ENCODE data around the gene STOX1.
"Not testable (repeated sequence)": the region's sequence is repeated elsewhere in the genome, so short reads cannot be mapped to it uniquely, and the experiment has no call there.

The STOX1 gene

DNA sequence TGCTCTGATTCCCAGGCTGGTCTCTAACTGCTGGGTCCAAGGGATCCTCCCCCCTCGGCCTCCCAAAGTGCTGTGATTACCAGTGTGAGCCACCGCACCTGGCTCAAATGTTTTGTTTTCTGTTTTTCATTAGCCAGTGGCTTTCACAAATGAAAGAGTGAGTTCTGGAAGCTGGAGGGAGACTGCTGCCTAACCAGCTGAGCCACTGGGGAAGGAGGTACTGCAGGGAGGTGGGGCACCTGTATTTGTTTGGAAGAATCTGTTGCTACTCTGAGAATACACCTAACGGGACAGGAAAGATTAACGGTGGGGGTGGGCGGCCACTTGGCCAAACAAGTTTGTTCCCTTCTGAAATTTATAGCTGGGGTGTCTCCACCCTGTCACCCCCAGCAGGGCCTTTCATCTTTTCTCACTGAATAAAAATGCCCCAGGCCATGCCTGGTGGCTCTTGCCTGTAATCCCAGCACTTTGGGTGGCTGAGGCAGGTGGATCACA is 4.7 kb downstream of the STOX1 start:
- DNase-seq, result no peak

DNA sequence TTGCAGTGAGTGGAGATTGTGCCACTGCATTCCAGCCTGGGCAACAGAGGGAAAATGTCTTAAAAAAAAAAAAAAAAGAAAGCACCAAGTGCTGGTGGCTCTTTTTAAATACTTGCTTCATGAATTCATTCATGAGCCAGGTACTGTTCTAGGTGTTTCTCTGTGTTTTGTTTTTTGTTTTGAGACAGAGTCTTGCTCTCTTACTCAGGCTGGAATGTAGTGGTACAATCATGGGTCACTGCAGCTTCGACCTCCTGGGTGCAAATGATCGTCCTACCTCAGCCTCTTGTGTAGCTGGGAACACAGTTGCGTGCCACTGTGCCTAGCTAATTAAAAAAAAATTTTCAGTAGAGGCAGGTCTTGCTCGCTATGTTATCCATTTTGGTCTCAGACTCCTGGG is 5.3 kb downstream of the STOX1 start:
- no peak for DNase-seq

DNA sequence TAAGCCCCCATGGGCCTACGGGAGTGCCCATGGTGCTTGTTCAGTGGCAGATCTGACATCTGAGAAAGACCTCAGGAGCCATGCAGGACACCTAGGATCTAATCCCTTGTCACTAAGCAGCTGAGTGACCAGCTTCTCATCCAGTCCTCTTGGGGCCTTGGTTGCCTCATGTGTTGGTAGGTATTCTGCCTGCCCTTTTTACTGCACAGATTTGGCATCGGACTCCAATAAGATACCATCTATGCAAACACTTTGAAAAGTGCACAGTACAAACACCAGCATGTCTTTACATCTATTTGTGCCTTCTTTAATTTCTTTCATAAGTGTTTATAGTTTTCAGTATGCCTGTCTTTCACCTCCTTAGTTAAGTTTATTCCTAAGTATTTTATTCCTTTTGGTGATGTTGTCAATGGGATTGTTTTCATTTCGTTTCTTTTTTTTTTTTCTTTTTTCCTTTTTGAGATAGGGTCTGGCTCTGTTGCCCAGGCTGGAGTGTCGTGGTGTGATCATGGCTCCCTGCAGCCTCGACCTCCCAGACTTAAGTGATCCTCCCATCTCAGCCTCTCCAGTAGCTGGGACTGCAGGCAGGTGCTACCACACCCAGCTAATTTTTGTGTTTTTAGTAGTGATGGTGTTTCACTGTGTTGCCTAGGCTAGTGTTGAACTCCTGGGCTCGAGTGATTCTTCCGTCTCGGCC is 10.4 kb downstream of the STOX1 start:
- no peak for DNase-seq

DNA sequence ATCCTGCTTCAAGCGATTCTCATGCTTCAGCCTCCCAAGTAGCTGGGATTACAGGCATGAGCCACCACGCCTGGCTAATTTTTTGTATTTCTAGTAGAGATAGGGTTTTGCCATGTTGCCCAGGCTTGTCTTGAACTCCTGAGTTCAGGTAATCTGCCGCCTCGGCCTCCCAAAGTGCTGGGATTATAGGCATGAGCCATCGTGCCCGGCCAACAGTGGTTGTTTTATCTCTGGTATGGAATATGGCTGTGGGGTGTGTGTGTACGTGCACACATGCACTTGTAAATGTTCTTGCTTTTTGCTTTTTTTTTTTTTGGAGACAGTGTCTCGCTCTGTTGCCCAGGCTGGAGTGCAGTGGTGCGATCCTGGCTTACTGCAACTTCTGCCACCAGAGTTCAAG is 13.3 kb downstream of the STOX1 start:
- DNase-seq, result not testable (repeated sequence)

DNA sequence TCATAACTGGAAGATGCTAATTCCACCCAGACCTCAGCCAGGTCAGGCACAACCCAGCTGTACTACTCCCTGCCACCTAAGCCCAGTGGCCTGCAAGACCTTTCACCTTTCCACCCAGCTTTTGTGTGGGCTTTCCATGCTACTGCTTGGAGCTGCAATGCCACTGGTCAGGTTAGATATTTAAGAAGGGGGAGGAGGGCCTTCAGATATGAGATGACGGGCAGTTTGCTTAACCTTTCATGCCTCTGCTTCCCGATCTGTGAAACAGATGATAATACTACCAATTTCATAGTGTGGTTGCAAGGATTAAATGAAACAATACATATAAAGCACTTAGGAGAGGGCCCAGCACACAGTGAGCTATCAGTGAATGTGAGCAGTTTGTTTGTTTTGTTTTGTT is 20.9 kb downstream of the STOX1 start:
- DNase-seq, result no peak

DNA sequence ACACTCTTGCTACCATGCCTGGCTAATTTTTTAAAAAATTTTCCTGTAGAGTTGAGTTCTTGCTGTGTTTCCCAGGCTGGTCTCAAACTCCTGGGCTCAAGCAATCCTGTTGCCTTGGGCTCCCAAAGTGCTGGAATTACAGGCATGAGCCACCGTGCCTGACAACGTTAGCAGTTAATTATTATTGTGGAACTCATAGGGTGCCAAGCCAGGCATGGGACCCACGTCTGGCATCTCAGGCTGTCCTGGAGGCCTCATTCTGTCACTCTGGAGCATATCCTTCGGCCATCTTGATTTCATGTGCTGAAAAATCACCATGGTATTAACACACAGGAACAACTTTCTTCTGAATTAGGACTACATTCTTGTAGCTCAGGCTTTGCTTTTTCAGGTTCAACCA is 21.5 kb downstream of the STOX1 start:
- no peak for DNase-seq

DNA sequence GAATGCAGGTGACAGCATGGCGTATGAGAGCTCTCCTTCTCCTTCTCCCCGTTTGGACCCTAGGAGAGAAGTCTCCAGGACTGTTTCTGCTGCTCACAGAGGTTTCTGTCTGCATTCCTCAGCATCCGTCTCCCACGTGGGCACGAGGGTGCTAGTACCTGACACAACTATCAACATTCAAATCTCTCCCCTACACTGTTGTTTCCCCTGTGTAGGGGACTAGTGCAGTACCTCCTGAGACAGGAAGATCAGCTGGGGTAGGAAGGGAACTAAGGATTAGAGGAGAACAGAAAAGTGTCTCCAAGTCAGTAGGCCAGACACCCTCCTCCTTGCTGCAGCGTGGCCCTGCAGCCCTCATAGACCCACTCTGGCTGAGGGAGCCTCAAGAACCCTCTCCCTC is 29.0 kb downstream of the STOX1 start:
- no peak for DNase-seq

DNA sequence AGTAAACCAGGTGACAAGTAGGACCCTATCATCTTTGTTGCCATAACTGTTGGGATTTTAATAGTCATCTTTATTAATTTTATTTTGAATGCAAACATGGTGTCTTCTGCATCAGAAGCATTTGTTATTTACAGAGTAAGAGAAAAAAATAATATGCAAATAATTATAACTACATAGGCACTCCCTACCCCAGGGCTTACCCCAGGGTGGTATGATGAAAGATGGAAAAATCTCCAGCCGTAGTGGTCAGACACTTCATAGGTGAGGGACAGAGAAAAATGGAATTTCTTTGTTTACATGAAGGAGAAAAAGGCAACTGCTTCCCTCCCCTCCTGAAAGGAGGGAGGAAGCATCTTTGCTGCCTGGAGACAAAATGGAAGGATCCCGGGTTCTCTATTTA is 29.7 kb downstream of the STOX1 start:
- no peak for DNase-seq

DNA sequence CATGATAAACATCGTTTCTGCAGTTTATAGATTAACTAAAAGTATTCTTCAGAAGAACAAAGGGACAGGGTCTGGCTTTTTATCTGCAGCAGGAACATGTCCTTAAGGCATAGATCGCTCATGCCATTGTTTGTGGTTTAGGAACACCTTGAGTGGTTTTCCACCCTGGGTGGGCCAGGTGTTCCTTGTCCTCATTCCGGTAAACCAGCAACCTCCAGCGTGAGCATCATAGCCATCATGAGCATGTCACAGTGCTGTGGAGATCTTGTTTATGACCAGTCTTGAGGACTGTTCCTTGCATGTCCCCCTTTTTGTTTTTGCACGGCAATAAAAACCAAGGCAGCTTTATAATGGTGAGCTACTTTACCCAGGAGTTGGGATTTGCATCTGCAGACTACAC is 33.9 kb downstream of the STOX1 start:
- DNase-seq, result no peak

DNA sequence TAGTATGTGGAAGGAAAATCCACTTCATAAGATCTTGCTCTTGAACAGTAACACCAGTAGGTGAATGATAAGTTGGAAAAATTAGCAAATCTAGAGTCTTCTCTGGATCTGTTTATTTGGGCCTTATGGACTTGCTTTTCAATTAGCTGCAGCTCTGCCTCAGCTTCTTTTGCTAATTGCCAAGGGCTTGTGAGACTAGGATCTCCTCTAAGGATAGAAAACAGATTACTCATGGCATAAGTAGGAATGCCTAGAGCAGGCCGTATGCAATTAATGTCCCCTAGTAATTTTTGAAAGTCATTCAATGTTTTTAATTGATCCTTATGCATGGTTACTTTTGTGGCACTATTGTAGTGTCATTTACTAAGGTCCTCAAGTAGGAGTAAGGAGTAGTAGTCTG is 37.3 kb downstream of the STOX1 start:
- DNase-seq, result no peak

DNA sequence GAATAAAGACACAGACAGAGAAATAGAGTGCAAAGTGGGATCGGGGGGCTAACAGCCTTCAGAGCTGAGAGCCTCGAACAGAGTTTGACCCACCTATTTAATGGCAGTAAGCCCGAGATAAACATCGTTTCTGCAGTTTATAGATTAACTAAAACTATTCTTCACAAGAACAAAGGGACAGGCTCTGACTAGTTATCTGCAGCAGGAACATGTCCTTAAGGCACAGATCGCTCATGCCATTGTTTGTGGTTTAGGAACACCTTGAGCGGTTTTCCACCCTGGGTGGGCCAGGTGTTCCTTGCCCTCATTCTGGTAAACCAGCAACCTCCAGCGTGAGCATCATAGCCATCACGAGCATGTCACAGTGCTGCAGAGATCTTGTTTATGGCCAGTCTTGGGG is 40.8 kb downstream of the STOX1 start:
- not testable (repeated sequence) for DNase-seq

DNA sequence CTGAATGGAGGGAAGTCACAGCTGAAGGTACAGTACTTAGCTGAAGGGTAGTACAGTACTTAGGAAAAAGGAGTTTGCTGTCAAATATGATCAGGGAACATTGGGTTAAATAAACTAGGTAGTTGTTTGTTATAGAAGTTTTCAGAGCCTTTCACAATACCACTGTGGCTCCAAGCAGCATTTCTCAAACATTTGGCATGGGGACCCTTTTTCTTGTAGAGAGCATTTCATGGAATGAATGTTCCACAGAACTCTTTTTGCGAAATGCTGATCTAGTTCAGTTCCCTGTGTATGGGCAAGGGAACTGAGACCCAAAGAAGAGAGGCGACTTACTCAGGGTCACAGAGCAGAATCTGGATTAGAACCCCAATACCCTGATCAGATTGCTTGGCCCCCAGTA is 42.3 kb downstream of the STOX1 start:
- DNase-seq, result no peak

DNA sequence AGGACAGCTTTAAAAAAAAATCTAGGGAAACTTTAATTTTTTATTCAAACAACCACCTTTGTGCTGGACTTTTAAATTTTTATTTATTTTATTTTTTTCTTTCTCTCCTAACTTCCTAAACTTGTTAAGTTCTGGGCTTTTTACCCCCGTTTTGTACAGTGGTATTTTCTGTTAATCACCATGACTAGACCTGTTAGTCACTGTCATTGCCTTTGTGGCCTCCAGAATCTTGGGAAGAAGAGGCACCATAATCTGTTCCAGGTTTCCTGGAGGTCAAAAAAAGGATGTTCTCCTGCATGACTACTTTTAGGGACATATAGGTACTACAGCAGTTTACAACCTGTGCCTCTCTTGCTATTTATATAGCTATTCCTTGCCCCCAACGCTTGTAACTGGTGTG is 42.7 kb downstream of the STOX1 start:
- no peak for DNase-seq

DNA sequence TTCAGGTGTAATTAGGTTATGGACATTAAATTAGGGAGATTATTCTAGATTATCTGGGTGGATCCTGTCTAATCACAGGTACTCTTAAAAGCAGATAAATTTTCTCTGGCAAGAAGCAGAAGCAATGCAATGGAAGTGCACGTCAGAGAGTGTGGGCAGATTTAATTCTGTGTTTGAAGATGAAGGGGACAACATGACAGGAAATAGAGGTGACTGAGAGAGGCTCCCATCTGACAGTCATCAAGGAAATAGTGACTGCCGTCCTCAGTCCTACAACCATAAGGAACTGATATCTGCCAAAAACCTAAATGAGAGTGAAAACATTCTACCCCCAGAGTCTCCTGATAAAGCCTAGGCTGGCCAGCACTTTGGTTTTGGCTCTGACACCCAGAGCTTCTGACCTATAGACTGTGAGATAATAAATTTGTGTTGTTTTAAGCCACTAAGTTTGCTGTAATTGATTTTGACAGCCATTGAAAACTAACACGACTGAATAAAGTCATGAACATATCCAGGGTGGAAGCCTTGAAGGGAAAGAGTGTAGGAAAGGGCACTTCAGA is 43.3 kb downstream of the STOX1 start:
- DNase-seq, result no peak

DNA sequence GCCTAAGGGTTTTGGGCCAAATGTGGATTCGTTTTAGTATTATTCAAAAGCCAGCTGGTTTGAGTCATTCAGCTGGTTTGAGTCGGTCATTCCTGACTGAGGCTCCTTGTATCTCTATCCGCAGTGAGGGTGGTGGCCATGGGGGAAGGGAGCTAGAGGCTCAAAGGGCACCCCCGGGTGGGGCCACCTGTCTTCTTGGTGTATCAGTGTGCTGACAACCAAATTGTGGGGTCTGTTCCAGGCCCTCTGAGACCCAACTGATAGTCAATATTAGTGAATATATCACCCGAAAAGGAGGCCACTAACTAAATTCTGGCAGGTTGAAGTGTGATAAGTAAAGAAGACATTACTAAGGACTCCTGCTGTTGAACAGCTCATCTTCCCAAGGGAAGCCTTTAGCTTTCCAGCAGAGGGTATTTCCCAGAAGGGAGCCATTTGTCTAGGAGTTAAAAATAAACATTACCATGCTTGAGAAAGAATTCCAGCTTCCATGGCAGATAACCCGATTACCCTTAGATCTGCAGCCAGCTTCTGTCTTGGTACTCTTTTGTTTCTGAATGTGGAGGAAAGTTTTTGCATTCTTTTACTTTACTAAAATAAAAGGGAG is 43.9 kb downstream of the STOX1 start:
- DNase-seq, result no peak

DNA sequence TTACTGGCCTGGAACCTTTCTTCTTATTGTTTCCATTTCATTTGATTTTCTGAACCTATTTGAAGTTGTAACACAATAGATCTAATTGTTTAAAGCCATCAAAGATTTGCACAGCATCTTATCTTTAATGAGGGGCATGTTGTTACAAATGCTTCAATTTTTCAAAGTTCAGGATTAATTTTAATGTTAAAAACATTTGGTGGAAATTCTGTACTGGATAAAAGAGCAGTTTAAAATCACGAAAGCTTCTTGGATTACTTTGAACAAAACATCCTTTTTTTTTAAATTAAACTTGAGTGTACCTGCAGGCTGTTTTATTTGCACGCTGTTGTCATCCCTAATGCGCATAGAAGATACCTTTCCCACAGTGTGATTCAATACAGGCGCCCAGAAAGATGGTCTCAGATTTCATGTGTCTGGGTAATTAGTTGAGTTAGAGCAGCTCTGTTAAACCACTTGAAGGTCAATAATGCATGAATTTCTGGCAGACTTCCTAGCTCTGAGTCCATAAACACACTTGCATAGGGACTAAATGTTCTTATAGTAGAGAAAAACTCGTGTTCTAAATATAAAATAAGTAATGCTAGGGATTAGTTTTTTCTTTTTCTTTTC is 44.5 kb downstream of the STOX1 start:
- DNase-seq, result no peak

DNA sequence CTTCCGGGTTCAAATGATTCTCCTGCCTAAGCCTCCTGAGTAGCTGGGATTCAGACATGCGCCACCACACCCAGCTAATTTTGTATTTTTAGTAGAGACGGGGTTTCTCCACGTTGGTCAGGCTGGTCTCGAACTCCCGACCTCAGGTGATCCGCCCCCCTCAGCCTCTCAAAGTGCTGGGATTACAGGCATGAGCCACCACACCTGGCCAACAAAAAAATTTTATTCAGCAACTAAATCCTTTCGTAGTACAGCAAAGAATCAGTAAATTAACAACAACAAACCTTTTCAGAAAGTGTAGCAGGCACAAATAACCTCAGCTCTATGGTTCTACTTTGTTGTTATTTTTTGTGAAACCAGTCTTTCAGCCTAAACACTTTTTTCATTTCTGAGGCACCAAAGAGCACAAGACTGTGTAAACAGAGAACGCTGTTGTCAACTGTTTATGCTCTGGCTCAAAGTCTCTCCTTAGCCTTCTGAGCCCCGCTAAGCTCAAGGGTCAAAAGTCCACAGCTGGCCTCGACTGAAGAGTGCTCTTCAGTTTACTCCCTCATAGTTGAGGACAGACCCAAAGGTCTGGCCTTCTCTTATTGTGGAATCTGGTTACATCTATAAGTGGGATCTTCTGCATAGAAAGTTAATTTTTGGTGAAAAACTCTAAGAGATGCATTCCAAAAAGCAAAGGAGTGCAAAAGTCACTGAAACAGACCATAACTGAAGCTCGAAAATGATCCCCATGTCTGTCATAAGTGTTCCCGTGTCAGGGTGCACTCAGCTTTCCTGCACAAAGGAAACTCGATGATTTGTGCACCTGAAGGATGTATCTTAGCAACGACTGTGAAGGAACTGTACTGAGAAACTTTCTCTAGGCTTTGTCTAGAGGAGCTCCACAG is 49.2 kb downstream of the STOX1 start:
- DNase-seq, result no peak

DNA sequence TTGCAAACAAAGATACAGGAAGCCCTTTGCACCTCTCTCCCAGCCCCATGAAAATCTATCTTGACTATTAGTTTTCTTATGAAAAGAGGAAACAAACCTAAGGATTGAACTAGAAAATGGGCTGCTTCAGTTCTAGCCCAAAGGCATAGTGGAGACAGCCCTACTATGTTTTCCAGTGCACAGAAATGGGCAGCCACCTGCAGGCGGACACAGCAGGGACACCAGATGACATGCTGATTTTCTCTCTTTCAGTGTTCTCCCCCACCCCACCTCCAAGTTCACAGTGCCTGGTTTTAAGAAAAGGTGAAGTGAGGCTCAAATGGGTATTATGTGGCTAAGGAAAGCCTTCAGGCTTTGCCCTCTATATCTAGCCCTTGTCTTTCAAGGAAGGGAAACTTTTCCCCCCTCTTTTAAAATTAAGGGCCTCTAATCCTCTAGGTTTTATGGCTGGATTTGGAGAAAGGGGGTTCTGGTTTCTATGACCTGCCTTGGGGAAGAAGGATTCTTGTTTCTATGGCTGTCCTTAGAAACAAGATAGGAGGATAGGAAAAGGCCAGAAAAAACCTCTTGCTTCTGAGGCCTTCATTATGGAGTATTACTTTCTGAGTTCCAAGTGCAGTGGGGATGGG is 50.3 kb downstream of the STOX1 start:
- no peak for DNase-seq

DNA sequence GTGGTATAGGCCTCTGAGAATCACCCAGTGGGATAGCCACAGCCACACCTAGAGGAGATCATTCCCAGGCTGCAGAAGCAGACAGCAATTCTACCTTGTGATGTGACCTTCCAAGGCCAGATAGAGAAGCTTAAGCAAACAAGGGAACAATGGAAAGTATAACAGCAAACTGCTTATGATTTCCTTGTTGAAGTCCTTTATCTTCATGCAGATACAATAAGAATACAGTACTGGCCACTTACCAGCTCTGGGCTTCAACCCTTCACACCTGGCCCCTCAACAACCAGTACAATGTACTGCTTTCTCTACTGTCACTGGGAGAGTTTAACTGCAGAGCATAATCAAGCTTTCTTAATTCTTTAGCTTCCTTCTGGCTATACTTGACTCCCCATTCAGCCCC is 51.2 kb downstream of the STOX1 start:
- no peak for DNase-seq

DNA sequence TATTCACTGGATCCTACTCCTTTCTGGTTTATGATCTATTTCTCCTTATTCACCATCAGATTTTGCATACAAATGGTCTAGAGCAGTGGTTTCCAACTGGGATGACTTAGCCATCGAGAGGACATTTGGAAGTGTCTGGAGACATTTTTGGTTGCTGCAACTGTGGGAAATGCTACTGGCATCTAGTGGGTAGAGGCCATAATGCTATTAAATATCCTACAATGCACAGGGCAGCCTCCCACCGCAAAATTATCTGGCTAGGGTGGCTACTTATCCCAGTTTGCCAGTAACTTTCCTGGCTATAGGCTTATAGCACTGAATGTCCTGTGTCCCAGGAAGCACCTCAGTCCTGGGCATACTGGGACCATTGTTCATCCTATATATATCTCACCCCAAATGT is 52.3 kb downstream of the STOX1 start:
- DNase-seq, result no peak

DNA sequence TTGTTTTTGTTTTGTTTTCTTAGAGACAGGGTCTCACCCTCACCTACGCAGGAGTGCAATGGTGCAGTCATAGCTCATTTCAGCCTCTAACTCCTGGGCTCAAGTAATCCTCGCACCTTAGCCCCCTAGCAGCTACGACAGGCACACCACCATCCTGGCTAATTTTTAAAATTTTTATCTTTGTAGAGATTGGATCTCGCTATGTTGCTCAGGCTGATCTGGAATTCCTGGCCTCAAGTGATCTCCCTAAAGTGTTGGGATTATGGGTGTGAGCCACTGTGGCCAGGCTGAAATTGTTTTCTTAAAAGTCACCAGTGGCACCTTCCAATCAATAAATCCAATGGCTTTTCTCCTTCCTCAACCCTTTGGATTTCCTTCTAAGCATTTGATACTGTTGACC is 52.9 kb downstream of the STOX1 start:
- no peak for DNase-seq

DNA sequence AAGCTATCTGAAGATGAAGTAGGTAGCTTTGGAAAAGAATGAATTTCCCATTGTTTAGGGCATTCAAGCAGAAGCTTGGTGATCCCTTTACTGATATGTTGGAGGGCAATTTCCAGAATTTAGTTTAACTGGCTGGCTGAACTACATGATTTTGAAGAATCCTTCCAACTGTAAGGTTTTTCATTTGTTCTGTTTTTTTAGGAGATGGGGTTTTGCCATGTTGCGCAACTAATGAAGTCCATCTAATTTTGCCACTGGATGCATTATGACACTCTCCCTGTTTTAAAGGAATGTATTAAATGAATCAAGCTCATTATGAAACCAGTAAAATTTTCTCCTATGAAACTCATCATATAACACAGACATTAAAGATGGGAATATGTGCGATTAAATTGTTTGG is 67.7 kb downstream of the STOX1 start:
- no peak for DNase-seq

DNA sequence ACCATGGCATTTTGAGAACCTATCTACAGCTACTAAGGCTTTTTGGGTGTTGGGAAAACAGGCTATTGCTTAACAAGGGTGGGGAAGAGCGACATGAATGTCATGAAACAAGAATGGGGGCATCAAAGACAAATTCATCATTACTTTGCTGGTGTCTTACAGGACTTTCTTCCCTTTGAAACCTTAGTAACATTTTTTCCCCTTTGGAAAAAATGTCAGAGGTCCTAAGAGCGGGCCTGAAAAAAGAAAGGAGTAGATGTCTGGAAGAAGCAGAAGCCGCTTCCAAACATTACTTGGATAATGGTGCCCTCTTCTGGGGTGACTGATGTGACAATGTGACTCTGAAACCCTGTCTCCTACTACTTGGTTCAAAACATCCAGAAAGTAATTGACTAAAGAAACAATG is 70.0 kb downstream of the STOX1 start:
- no peak for DNase-seq
